EL (cell line): ENCODE measurements around the gene IRAG1.

Experiments used
- DNase-seq: peaks from one replicate; pipeline ENCODE4 v3.0.0-alpha.2; 2016

IRAG1 gene

DNA sequence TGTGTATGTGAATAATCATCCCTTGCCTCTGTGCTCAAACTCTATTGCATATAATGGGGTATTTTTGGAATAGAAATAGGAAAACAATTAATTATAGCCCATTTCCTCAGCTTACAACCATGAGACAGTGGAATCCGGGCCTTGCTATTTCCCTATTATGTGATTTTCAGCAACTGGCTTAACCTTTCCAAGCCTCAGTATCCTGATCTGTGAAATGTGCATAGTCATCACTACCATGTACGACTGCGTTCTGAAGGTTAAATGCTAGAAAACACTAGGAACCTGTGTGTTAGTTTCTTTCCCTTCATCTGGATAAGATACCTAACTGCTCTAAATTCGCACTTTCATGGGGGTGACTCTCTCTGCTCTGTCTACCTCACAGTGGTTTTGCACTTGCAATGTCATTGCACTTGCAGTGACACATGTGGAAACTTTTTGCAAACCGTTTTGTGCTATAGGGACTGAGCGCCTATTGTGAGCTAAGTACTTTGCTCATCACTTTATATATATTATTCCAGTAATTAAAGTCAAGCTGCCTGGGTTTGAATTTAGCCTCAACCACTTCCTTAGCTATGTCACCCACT is 48.3 kb downstream of the IRAG1 start:
- no peak for DNase-seq
